Activated T-helper 1 cell treated with anti-CD3 and anti-CD28 coated beads, Interleukin-2, amount 50 U/mL, for 16 hours (primary cell): Measurements from ENCODE around the gene RAPGEF3.
A peak's percentile ranks its signal among the peaks of the same experiment; 100 is the strongest.

ENCODE experiments used
- DNase-seq, 2 donors: peaks; one replicate each; pipeline ENCODE4 v3.0.0-alpha.2; 2020; ENCODE audit warnings: low read depth in 1 of 2, low spot score in 1 of 2

Gene RAPGEF3

DNA sequence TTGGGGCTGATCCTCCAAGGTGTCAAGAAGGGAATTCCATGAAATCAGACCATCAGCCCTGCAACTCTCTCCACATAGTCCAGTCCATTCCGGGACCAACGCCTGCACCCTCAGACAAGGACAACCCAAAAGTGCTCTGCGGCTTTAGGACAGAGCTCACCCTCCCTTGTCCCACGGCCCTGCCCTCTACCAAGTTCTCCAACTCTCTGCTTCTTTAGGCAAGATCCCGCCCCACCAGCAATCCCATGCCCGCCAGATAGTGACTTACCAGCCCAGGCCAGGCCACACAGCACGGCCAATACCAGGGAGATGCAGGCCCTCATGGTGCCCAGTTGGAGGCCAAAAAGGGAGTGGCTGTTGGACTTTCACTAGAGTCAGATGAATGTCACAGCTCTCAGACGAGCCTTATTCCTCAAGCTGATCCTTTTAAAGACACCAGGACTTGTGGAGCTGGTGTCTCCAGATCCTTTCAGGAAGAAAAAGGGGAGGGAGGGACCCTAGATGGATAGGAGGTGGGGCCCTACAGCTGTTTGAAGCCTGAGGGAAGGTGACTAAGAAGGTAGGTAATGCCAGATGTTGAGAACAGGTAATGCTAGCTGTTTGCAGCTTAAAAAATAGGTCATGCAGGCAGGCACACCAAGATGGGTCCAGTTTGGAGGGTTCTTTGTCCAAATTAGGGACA is 33.4 kb downstream of the RAPGEF3 start, which contains the start of gene ENDOU:
ENDOU (minus strand) TSS at position 400 of the 682 bp plus-strand sequence; CDS start at position 323, 77 bp downstream.
- DNase-seq: no peak

DNA sequence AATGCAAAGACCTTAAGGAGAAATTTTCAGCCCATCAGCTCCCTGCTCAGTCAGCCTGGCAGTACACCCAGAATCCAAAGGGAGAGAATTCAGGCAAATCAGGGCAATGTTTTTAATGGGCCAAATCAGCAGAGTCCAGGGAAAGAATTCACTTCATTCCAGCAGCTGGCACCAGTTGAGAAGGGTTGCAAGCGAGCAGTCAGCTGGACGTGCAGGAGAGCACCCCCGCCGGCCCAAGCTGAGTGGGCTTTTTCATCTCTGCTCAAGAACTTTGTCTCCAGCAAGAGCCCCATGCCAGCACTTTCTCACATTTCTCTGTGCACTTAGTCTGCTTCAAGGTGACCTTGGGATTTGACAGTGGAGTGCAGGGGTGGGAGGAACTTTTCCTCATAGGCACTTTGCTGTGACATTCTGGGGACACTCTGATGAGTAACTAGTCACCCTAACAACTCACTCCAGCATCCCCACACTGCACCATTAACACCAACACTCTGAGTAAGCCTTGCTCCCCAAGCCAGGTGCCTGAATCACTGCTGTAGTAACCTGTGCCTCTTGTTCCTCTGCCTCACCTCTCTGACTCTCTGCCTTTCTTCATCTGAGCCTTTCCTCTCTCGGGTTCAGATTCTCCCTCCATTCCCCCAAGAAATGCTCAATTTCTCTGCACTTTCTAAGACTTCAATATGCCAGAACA is 35.6 kb downstream of the RAPGEF3 start:
- no peak for DNase-seq

DNA sequence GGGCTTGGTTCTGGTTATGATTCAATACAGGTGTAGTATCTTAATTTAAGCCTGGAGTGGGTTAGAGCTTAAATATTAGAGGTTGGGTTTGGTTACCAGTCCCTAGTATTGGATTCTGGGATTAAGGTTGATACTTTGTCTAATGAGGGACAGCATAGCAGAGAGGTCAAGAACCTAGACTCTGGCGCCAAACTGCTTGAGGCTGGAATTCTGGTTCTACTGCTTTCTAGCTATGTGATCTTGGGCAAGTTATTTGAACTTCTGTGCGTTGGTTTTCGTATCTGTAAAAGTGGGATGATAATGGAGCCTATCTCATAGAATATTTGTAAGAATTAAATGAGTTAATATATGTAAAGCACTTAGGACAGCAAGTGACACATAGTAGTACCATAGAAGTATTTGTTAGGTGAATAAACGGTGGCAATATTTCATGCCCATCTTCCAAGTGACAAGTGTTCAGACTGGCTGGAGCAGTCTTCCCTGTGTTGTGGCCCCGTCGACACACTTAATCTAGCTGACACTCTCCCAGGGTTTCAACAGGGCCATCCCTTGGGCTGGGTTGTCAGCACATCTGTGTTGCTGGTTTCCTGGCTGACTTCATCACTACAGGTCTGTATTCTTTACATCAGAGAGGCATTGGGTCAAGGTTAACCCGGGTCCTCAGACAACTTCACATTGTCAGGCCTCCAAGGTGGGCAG is 36.4 kb downstream of the RAPGEF3 start:
- no peak for DNase-seq

- DNase-seq: no peak
These were observed 37.2 kb downstream of the RAPGEF3 start for GRCh38 chr12:47721431-47721973.

DNA sequence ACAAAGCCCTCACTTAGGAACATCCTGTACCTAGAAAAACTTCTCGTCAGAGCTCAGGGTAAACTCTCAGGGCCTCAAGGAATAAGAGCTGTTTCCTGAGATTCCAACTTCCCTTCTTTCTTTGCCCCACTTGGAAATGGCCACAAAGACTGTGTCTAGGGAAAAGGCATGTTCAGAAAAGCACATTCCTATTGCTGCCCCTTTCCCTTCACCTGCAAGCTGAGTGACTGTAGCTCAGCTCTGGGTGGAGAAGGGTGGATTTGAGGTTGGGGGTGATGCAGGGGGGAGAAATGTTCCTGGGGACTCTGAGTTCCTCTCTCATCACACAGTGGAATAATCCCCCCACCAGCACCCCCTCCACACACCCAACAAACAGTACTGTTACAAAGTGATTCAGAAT is 40.1 kb downstream of the RAPGEF3 start:
- no peak for DNase-seq

DNA sequence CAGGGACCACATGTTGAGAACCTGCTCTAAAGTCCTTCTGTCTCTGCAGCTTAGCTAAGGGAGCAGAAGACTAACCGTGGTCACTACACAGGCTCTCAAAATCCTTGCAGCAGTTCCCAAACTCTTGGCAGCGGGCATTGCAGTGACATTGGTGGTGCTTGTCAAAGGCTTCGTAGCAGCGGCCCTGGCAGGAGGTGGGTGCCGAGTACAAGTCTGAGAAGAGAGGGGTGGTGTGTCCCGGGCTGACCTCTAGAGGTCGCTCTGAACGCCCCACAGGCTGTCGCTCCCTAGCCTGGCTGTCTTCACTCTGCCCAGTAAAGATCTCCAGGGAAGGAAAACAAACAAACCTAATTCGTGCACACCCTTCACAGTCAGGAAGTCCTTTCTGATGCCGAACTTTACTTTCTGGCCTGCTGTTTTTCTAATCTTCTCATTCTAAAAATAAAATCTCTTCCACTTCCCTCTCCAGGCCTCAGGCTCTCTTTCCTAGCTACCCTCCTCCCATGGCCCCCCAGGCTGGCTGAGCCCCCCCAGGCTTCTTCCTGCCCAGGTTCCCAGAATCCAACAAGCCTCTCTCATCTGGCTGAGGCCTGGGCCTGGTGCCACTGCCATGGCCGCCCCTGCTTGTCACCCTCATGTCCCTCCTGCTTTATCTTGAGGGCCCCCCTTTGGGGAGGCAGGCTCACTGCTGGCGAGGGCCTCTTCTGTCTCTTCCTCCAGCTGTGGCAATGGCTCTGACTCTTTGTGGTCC is 41.1 kb downstream of the RAPGEF3 start:
- DNase-seq: peak in 1 of 2 donors; percentile 19

GRCh38 chr12:47717046-47717442 is 41.6 kb downstream of the RAPGEF3 start:
- DNase-seq: no peak

DNA sequence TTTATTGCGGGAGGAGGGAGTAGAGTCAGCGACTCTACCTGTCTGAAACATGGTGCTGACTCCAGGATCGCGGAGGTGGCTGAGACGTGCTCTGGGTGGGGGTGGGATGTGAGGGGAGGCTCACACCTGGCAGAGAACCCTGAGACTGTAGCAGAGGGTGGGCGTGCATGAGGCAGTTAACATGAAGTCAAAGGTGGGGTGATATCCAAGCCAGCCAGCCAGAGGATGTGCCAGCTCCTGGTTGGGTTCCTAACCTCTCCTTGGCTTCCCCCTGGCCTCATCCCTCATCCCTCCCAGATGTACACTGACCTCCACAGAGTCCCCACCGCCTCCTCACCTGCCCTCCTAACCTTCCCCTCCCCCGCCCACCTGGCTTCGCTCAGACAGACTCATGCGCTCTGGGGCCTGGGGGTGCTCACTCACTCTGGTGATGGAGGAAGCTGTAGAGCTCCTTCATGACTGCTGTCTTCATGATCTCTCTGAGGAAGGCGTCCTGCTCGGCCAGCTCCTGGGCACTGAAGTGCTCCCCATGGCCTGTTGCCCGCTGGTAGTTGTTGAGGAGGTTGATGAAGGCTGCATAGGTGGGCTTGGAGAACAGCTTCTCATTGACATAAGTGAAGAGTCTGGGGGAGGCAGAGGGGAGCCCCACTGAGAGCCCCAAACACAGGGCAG is 42.7 kb downstream of the RAPGEF3 start:
- DNase-seq: no peak

DNA sequence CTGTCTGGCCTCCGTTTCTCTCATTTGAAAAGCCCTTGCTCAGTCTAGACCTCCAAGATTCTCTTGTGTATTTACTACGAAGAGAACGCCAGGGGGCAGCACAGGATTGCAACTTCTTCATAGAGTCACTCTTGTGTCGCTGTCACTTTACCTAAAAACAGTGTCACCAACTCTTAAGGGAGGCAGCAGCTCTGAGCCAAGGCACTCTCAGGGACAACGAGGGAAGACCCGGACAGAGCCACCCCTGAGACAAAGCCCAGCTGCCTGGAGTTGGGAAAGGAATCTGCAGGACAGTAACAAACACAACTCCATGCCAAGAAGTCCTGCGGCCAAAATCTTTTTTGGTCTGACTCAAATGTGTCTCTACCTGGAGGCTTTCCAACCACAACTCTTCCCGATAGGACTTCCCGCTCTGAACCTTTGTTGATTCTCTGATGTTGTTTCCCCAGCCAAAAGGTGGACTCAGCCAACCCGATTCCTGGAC is 43.2 kb downstream of the RAPGEF3 start:
- peak; percentile 61 to 64 for DNase-seq

GRCh38 chr12:47714826-47715386 is 43.8 kb downstream of the RAPGEF3 start:
- DNase-seq: no peak

GRCh38 chr12:47712171-47712570 is 46.5 kb downstream of the RAPGEF3 start:
- no peak for DNase-seq

- no peak for DNase-seq
These were observed 47.2 kb downstream of the RAPGEF3 start for GRCh38 chr12:47711448-47711847.

- DNase-seq: no peak
These were observed 48.4 kb downstream of the RAPGEF3 start for GRCh38 chr12:47710278-47710677.

- no peak for DNase-seq
These were observed 49.0 kb downstream of the RAPGEF3 start for GRCh38 chr12:47709671-47710070.

- no peak for DNase-seq
These were observed 49.4 kb downstream of the RAPGEF3 start for GRCh38 chr12:47709237-47709636.

GRCh38 chr12:47707905-47708543 is 50.7 kb downstream of the RAPGEF3 start:
- no peak for DNase-seq

DNA sequence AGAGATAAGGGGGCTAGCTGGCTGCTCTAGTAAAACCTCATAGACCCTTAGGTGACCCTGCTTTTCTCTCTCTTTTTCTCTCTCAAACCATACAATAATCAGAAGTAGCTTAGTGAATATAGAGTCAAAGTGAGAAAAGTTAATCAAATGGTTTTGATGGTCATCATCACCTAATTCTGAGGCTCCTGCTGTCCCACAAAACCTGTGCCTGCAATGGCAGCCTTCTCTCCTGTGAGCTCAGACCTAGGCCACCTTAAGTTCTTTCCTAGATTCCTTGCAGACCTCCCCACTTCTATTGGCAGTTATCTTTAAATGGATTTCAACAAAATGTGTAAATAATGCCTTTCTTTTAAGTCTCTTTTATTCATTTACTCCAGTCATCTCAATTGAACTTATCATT is 51.3 kb downstream of the RAPGEF3 start:
- no peak for DNase-seq

DNA sequence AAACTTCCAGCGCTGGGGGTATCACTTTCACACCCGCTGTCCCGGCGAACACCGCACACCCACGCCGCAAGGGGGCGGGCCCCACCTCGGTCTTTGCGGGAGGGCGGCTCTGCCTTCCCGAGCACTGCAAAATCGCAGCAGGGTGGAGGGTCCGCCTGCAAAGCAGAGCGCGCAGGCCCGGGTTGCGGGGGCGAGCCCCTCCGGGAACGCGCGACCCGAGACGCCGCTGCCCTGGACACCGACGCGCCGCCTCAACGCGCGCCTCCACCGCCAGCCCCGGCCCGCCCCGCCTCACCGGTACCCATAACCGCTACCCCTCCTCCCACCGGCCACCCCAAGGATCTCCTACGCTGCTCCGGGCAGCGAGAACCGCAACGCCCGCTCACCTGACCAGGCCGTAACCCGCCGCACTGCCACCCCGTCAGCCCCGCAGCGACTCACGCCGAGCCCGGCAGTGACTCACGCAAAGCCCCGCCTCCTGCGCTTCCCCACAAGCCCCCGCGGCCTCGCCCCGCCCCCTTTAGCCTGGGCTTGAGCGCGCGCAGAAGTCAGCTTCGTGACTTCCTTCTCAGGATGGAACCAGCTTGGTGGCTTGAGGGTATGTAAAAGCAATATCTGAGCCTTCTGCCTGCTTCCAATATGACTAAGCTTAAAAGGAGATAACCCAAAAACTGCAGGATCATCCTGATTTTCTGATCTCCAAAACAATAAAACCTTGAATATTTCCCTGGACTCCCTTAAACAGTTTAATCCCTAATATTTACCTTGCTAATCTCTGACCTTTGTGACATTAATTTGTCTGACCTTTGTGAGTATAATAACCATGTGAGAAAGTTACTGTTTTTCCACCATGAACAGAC is 52.9 kb downstream of the RAPGEF3 start, which contains the start of gene RPAP3:
RPAP3 (minus strand) TSS at position 465 of the 860 bp plus-strand sequence. CDS start 3,190 bp downstream, outside the sequence.
- peak; percentile 94 for DNase-seq

- DNase-seq: no peak
These were observed 53.5 kb downstream of the RAPGEF3 start for GRCh38 chr12:47705229-47705565.
